ENCODE results near the gene CUL4A. TPM values are rescaled to one million over a fixed set of nuclear protein-coding genes. Genes with fewer than 3 reads are reported as not detected.
A peak's percentile ranks its signal among the peaks of the same experiment; 100 is the strongest.

Gene CUL4A
- total RNA-seq, 3 donors from 2014 or later = 85.5 to 89.8 (median 87.8) TPM

DNA sequence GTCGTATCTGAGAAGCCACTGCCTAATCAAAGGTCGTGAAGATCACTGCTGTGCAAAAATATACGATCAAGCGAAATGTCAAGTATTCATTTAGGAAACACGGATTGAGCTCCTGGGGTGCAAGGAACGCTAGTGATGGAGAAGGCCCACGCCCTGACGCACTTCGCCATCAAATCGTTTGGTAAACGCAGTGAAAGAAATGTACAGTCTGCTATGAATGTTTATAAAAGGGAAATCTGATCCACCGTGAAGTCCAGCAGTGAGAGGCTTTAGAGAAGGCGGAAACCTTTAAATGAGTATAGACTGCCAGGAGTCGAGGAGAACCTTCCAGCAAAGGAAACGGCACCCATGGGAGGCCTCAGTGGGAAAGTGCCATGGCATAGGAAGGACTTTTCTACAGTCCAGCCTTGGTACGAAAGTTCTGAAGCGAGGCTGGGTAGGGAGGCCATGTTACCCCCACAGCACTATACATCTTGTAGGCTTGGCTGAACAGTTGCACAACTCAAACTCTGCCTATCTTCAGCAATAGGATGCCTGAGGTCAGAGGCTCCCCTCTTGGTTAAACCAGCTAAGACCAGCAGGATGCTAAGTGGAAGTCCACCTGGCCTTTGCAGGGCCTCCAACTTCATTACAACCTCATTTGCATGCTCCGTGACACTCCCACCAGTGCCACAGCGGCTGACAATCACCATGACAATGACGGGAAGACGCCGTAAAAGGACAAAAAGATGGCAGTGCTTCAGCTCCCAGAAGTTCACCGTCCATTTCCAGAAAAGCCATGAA lies 21.3 kb upstream of the CUL4A start:
- Mint-ChIP-seq H3K27me3 (ENCODE audit: low read depth) (no peaks in the 10 kb centered on the region), H3K4me1 (ENCODE audit: low read depth) (peaks cover 45% of the 10 kb centered on the region), H3K36me3 (ENCODE audit: insufficient read depth) (peaks cover 50% of the 10 kb centered on the region), H3K9me3 (no peaks in the 10 kb centered on the region), H3K4me3 (no peak overlapping the region)
- DNase-seq (no peak), ATAC-seq (no peak)

DNA sequence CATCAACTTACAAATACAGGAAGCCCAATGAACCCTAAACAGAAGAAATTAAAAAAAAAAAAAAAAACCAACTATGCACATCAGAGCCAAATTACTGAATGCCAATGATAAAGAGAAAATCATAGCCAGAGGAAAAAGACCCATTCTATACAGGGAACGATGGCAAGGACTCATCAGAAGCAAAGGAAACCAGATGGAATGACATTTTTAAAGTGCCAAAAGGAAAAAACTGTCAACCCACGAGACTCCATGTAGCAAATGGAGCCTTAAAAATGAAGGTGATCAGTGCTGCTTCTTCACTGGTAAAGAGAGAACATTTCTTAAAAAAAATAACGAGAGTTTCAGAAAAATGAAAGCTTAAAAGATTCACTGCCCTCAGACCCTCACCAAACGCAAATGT lies 19.2 kb upstream of the CUL4A start:
- ATAC-seq (no peak), DNase-seq (no peak)
- peaks cover 28% of the 10 kb centered on the region for H3K4me1 Mint-ChIP-seq (ENCODE audit: low read depth)
- H3K4me3 Mint-ChIP-seq = no peak overlapping the region
- H3K9me3 Mint-ChIP-seq = no peaks in the 10 kb centered on the region
- H3K27me3 Mint-ChIP-seq (ENCODE audit: low read depth) = no peaks in the 10 kb centered on the region
- peaks cover 49% of the 10 kb centered on the region for H3K36me3 Mint-ChIP-seq (ENCODE audit: insufficient read depth)

DNA sequence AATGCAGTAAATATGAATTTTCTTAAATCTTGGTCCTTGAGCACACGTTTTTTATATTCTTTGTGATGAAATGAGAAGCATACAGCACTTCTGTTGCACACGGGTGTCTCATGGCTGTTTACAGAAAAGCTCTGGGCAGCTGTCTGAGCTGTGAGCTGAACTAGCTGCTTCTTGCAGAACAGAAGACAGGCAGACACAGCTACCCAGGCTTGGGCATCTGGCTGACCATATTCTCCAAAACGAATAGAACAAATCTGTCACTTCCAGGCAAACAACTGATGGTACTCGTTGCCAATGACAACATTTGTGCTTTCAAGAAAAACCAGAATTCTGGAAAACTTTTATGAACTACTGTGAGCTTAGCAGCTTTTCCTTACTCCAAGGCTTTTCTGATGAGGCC lies 17.1 kb upstream of the CUL4A start:
- H3K36me3 Mint-ChIP-seq (ENCODE audit: insufficient read depth) = peaks cover 53% of the 10 kb centered on the region
- peaks cover 11% of the 10 kb centered on the region for H3K4me1 Mint-ChIP-seq (ENCODE audit: low read depth)
- ATAC-seq (no peak), DNase-seq (no peak)
- H3K27me3 Mint-ChIP-seq (ENCODE audit: low read depth) = no peaks in the 10 kb centered on the region
- no peak overlapping the region for H3K4me3 Mint-ChIP-seq
- no peaks in the 10 kb centered on the region for H3K9me3 Mint-ChIP-seq

DNA sequence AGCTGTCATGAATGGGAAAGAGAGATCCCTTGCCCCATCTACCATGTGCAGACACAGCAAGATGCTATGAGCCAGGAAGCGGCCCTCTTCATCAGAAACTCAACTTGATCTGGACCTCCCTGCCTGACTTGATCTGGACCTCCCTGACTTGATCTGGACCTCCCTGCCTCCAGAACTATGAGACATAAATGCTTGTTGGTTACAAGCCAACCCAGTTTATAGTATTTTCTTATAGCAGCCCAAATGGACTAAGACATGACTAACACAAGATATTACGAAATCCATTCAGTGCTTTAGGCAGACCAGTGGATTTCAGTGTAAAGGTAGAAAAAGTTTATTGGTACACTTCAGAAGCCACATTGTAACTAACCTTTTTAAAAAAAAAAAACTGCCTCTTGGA lies 16.5 kb upstream of the CUL4A start:
- H3K36me3 Mint-ChIP-seq (ENCODE audit: insufficient read depth) = peaks cover 51% of the 10 kb centered on the region
- no peaks in the 10 kb centered on the region for H3K27me3 Mint-ChIP-seq (ENCODE audit: low read depth)
- ATAC-seq = no peak
- no peak overlapping the region for H3K4me3 Mint-ChIP-seq
- H3K4me1 Mint-ChIP-seq (ENCODE audit: low read depth) = peaks cover 4% of the 10 kb centered on the region
- no peak for DNase-seq
- no peaks in the 10 kb centered on the region for H3K9me3 Mint-ChIP-seq

DNA sequence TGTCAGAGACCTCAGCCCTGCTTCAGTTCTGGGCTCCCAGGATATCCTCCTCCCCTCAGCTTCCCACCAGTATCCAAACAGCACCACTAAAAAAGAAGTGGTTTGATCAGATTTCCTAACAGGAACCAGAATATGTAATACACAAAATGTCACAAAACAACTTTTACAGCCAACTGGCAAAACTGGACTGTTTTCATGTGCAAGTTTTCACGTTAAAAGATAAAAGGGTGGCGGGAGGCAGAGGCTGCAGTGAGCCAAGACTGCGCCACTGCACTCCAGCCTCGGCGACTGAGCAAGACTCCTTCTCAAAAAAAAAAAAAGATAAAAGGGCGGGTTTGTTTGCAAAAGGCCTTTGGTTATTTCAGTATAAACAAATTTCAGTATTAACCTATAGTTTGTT lies 14.1 kb upstream of the CUL4A start:
- Mint-ChIP-seq H3K4me1 (ENCODE audit: low read depth) (no peaks in the 10 kb centered on the region), H3K9me3 (no peaks in the 10 kb centered on the region), H3K4me3 (no peak overlapping the region), H3K36me3 (ENCODE audit: insufficient read depth) (peaks cover 48% of the 10 kb centered on the region), H3K27me3 (ENCODE audit: low read depth) (no peaks in the 10 kb centered on the region)
- ATAC-seq (no peak), DNase-seq (no peak)

DNA sequence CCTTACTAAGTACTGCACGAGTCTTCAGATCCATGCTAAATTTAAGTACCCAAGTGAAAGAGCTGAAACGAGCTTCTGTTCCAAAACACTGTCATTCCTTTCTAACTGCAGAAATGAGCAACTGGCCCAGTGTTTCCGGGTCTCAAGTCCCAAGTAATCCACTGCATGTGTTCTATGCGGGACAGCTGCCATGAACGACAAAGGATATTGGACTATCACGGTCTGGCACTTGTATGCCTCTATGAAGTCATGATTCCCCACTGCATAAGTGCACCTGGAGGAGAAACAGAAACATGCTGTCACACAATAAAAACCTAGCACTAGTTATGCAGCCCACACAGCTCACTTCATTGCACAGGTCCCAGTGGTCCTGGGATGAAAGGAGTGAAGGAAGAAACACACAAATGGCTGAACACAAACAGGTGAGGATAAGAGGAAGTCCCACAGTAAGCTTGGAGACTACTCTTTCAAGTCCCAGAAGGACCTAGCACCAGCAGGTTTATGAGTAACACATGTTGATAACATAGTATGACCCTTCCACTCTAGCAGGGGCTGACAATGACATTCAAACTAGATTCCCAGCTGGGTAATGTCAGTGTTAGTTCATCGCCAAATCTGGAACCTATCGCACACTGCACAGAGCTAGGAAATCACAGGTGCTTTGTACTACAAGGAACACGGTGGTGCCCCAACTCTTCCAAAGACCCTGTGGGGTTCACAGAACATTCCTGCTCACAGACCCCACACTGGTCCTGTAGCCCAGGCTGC lies 12.3 kb upstream of the CUL4A start:
- H3K4me1 Mint-ChIP-seq (ENCODE audit: low read depth) = peaks cover 4% of the 10 kb centered on the region
- no peaks in the 10 kb centered on the region for H3K9me3 Mint-ChIP-seq
- H3K36me3 Mint-ChIP-seq (ENCODE audit: insufficient read depth) = peaks cover 51% of the 10 kb centered on the region
- H3K4me3 Mint-ChIP-seq = no peak overlapping the region
- no peaks in the 10 kb centered on the region for H3K27me3 Mint-ChIP-seq (ENCODE audit: low read depth)
- DNase-seq = no peak
- ATAC-seq = no peak

DNA sequence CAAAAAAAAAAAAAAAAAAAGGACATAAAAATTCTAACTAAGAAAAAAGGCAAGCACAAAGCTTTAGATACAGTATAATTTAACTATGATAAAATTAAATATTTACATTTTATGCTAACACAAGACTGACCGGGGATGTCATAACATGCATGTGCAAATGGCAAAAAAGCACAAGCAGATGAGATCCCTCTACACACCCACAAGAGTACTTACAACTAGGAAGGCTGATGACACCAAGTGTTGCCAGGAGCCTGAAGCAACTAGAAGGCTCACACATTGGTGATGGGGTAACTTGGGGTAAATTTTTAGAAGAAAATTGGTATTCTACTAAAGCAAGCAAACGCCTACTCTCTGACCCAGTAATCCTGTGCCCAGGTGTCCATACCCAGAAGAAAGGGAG lies 7.6 kb upstream of the CUL4A start:
- Mint-ChIP-seq H3K27me3 (ENCODE audit: low read depth) (no peaks in the 10 kb centered on the region), H3K4me3 (no peak overlapping the region), H3K4me1 (ENCODE audit: low read depth) (peaks cover 45% of the 10 kb centered on the region), H3K36me3 (ENCODE audit: insufficient read depth) (peaks cover 38% of the 10 kb centered on the region), H3K9me3 (no peaks in the 10 kb centered on the region)
- DNase-seq (no peak), ATAC-seq (no peak)

DNA sequence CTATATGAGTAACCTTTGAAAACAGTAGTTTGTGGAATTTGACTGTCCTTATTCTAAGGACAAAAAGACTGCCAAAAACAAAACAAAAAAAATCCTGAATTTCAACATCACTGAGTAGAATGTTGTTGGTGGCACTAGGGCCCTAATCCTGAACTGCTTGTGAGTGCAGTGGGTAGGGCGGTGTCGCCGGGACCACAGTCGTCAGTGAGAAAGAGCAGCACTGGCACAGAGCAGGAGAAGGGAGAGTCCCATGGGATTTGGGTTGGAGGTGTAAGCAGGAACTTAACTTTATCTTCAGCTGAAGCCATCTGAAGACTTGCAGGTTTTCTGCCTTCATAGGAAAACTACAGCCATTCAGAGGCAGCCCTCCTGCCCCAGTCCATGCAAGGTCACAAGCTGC lies 6.5 kb upstream of the CUL4A start:
- H3K36me3 Mint-ChIP-seq (ENCODE audit: insufficient read depth) = peaks cover 37% of the 10 kb centered on the region

DNA sequence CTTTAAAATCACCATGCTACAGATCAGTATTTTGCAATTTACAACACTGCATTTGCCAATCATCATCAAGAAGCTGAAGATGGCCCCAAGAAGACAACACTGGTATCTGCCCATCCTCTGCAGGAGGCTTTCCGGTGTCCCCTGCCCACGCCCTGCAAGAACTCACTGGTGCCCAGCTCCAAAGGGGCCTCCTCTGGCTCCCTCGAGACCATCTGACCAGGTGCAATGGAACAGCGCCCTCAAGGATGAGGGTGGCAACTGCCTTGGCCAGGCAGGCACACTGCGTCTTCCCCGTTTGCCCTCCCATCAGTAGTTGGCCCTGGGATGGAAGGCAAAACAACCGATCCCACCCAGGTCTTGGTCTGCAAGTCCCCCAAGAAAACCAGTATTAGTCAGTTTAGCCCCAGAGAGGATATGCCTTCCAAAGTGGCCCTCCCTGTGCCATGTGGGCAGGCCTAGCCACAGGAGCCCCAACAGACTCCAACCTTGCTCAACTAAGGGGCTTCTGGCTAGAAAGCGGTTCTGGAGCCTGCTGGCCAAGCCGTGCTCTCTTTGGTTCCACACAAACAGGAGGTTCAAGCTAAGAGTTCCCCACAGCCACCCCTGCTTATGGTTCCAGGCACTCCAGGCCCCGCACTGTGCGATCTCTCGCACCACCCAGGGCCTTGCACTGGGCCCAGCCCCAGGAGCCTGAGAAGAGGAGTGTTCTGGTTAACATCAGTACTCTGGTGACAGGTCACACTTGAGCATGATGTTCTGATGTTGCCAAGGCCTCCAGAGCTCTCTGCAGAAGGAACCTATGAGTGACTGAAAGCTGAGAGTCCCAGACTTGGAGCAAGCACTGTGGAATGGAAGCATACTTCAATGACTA lies 5.7 kb upstream of the CUL4A start:
- ATAC-seq (no peak), DNase-seq (no peak)
- no peaks in the 10 kb centered on the region for H3K27me3 Mint-ChIP-seq (ENCODE audit: low read depth)
- H3K4me3 Mint-ChIP-seq = no peak overlapping the region
- H3K4me1 Mint-ChIP-seq (ENCODE audit: low read depth) = peaks cover 56% of the 10 kb centered on the region
- H3K36me3 Mint-ChIP-seq (ENCODE audit: insufficient read depth) = peaks cover 36% of the 10 kb centered on the region
- H3K9me3 Mint-ChIP-seq = no peaks in the 10 kb centered on the region

More for the DNA sequence above, 6.5 kb upstream of the CUL4A start:
- H3K4me3 Mint-ChIP-seq = no peak overlapping the region
- H3K4me1 Mint-ChIP-seq (ENCODE audit: low read depth) = peaks cover 56% of the 10 kb centered on the region
- ATAC-seq (no peak), DNase-seq (no peak)
- H3K9me3 Mint-ChIP-seq = no peaks in the 10 kb centered on the region
- no peaks in the 10 kb centered on the region for H3K27me3 Mint-ChIP-seq (ENCODE audit: low read depth)

DNA sequence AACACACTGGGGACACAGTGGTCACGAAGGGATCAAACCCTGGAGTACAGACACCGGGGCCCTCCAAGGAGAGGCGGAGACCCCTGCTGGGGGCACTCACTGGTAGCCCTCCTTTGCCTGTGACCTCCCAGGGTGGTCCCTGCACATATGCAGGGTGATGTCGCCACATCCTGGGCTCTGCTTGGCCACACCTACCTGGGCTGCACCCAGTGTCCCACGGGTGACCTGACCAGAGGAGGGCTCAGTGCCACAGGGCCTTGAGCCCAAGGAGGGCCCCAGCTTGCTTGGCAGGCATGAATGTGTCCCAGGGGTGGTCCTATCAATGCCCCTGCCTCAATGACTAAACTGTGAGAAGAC lies 5.1 kb upstream of the CUL4A start:
- H3K4me1 Mint-ChIP-seq (ENCODE audit: low read depth) = peaks cover 56% of the 10 kb centered on the region
- H3K9me3 Mint-ChIP-seq = no peaks in the 10 kb centered on the region
- no peak overlapping the region for H3K4me3 Mint-ChIP-seq
- no peaks in the 10 kb centered on the region for H3K27me3 Mint-ChIP-seq (ENCODE audit: low read depth)
- no peak for DNase-seq
- ATAC-seq = no peak
- peaks cover 30% of the 10 kb centered on the region for H3K36me3 Mint-ChIP-seq (ENCODE audit: insufficient read depth)

DNA sequence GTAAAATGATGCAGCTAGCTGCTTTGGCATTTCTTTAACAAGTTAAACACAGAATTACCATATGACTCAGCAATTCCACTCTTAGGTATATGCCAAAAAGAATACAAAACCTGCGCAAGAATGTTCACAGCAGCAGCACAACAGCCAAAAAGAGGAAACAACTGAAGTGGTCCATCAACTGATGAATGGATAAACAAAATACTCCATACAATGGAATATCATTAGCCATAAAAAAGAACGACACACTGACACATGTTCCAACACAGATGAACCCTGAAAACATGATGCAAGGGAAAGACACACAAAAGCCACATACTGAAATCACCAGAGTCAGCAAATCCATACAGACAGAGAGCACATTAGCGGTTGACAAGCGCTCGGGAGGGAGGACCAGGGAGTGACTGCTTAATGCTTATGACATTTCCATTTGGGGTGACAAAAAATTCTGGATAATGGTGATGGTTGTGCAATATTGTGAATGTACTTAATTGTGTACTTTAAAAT lies 3.9 kb upstream of the CUL4A start:
- Mint-ChIP-seq H3K4me1 (ENCODE audit: low read depth) (peaks cover 58% of the 10 kb centered on the region), H3K4me3 (peak overlapping the region; percentile 91), H3K9me3 (no peaks in the 10 kb centered on the region), H3K36me3 (ENCODE audit: insufficient read depth) (peaks cover 21% of the 10 kb centered on the region), H3K27me3 (ENCODE audit: low read depth) (no peaks in the 10 kb centered on the region)
- no peak for DNase-seq
- no peak for ATAC-seq

DNA sequence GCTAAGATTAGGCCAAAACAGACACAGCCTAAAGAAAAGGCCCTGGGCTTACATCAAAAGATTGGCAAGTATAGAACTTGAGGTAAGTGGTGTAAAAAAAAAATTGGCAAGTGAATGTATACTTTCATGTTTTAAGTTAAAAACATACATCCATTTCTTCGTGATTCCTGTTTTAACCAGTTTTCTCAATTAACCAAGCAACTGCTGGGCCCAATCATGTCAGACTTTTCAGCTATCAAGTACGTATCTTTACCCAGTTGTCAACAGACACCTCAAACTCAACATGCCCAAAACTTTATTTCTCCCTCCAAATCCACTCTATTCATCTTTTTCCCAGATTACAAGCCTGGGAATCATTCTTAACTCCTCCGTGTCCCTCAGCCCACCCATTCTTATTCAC lies 2.0 kb upstream of the CUL4A start:
- H3K27me3 Mint-ChIP-seq (ENCODE audit: low read depth) = no peaks in the 10 kb centered on the region
- no peaks in the 10 kb centered on the region for H3K9me3 Mint-ChIP-seq
- H3K4me3 Mint-ChIP-seq = peak overlapping the region; percentile 91
- H3K36me3 Mint-ChIP-seq (ENCODE audit: insufficient read depth) = peaks cover 27% of the 10 kb centered on the region
- DNase-seq (no peak), ATAC-seq (no peak)
- H3K4me1 Mint-ChIP-seq (ENCODE audit: low read depth) = peaks cover 68% of the 10 kb centered on the region

DNA sequence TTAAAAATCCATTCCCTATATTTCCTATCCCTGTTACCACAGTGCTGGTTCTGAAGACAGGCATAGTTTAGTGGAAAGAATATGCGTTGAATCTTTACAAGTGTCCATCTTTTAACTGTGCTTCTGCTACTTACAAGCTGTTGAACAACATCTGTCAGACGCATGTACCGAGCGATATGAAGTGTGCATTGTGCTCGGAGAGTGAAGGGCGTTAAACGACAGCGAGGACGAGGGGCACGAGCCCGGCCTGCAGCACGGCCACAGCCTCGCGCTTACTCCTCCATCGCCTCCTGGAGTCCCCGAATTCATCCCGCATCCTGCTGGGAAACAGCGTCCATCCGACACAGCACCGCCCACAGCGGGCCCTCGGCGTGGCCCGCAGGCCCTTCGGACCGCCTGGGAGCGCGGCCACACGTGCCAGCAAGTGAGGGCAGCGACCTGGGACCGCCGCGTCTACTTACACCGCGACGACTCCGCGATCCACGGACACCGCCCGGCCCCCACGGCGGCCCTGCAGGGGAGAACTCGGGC lies 1.5 kb upstream of the CUL4A start:
- peak; percentile 1 to 4 for ATAC-seq
- peak overlapping the region; percentile 91 for H3K4me3 Mint-ChIP-seq
- peaks cover 68% of the 10 kb centered on the region for H3K4me1 Mint-ChIP-seq (ENCODE audit: low read depth)
- H3K9me3 Mint-ChIP-seq = no peaks in the 10 kb centered on the region
- DNase-seq = no peak
- H3K27me3 Mint-ChIP-seq (ENCODE audit: low read depth) = no peaks in the 10 kb centered on the region
- peaks cover 25% of the 10 kb centered on the region for H3K36me3 Mint-ChIP-seq (ENCODE audit: insufficient read depth)

All from activated T-cell treated with anti-CD3 and anti-CD28 coated beads, Interleukin-2, amount 50 U/mL, for 4 hours (primary cell).